ENCODE results near the gene PALS2. TPM values are rescaled to one million over a fixed set of nuclear protein-coding genes. Genes with fewer than 3 reads are reported as not detected.

Gene PALS2
- total RNA-seq, 2 experiments from 2014 or later: 26.3 to 75.9 TPM

DNA sequence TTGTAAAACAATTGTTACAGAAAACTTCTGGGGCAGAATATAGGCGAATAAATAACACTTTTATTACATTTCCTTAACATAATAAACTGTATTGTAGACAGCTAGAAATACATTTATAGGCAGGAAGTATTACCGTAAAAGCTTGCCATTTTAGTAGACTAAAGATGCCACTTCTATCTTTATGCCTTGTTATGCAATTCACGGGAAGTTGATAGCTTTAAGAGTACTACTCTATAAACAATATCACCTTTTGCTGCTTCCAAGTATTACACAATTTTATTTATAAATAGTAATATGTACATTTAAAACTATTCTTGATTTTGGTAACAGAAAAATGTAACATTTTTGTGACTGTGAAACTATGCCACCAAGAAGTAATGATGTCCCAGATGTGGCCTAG lies 37.9 kb downstream of the PALS2 start:
- ChIA-PET CTCF (ENCODE audit: unreplicated experiment) (no interaction called here), POLR2A (interaction anchor here (0.7 to 2.3 kb wide), 8 partner anchors 9 to 508 kb away, joined by 3 to 9 read pairs (median 4); no protein-coding TSS in a partner anchor)
- Histone ChIP-seq H3K27ac (ENCODE audit: low read depth, low read length, poor library complexity, severe bottlenecking) (no peak overlapping the region), H3K36me3 (ENCODE audit: insufficient read depth, low read length) (no peaks in the 10 kb centered on the region; the same call in 1 of the 2 replicates), H2AFZ (ENCODE audit: low read length) (no peak overlapping the region), H3K9me2 (ENCODE audit: insufficient read depth, low read length) (no peaks in the 10 kb centered on the region), H3K4me1 (ENCODE audit: insufficient read depth, low read length, poor library complexity, severe bottlenecking) (peaks cover 39% of the 10 kb centered on the region), H4K20me1 (ENCODE audit: insufficient read depth, low read length) (0 out of 2 replicates have a peak, but pooled peaks cover 12% of the 10 kb centered on the region), H3K79me2 (ENCODE audit: insufficient read depth, low read depth, low read length) (peaks cover 96% of the 10 kb centered on the region), H3K4me2 (ENCODE audit: low read length) (peak overlapping the region; percentile 35), H3K4me3 (ENCODE audit: low read depth, low read length, poor library complexity, severe bottlenecking) (no peak overlapping the region), H3K9me3 (ENCODE audit: low read length) (peaks cover 27% of the 10 kb centered on the region)
- peak; percentile 5 for DNase-seq (ENCODE audit: low spot score)
- intact Hi-C loops (cut with micrococcal nuclease; ENCODE audit: unreplicated experiment): no loop called here
- TF ChIP-seq, protein P1, sequence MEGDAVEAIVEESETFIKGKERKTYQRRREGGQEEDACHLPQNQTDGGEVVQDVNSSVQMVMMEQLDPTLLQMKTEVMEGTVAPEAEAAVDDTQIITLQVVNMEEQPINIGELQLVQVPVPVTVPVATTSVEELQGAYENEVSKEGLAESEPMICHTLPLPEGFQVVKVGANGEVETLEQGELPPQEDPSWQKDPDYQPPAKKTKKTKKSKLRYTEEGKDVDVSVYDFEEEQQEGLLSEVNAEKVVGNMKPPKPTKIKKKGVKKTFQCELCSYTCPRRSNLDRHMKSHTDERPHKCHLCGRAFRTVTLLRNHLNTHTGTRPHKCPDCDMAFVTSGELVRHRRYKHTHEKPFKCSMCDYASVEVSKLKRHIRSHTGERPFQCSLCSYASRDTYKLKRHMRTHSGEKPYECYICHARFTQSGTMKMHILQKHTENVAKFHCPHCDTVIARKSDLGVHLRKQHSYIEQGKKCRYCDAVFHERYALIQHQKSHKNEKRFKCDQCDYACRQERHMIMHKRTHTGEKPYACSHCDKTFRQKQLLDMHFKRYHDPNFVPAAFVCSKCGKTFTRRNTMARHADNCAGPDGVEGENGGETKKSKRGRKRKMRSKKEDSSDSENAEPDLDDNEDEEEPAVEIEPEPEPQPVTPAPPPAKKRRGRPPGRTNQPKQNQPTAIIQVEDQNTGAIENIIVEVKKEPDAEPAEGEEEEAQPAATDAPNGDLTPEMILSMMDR (conservative IDR thresholded peaks at IDR 0.05; ENCODE audit: low read length): no peak
- no peak for TF ChIP-seq EZH2phosphoT487 (IDR thresholded peaks at IDR 0.05; ENCODE audit: borderline replicate concordance, low read depth, low read length)
- no TSS peak for BruUV-seq (replicated peaks)

DNA sequence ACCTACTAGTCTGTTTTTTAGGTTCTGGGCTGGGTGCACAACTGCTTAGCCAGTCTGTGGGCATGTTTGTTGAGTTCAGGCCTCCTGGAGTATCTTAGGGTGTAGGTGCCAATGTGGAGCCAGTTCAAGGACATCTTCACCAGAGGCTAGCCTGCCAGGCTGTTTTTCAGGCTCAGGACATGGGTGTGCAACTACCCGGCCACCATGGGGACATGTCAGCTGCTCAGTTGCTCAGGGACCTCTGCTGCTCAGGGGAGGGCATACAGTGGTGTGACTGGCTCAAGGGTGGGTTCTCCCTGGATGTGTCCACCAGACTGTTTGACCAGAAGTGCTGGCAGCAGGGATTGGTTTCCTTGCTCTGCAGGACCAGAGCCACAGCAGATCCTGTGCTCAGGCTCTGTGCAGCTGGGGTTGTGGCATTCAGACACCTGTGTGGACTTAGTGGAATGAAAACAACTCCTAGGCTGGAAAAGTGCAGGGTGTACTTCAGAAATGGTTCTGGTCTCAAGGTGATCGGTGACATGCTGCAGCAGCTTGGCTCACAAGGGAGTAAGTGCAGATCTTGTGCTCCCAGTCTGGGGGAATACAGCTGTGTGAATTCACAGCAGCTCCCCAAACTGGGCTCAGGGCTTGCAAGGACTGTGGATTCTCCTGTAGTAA lies 44.8 kb downstream of the PALS2 start:
- no TSS peak for BruUV-seq (replicated peaks)
- CTCF ChIA-PET (ENCODE audit: unreplicated experiment): no interaction called here

More for the DNA sequence above, 44.8 kb downstream of the PALS2 start:
- no peak overlapping the region for H3K4me3 ChIP-seq (ENCODE audit: low read depth, low read length, poor library complexity, severe bottlenecking)
- H3K9me2 ChIP-seq (ENCODE audit: insufficient read depth, low read length): no peaks in the 10 kb centered on the region
- no peak overlapping the region for H3K27ac ChIP-seq (ENCODE audit: low read depth, low read length, poor library complexity, severe bottlenecking)
- intact Hi-C loops (cut with micrococcal nuclease; ENCODE audit: unreplicated experiment): no loop called here
- POLR2A ChIA-PET: no interaction called here
- H4K20me1 ChIP-seq (ENCODE audit: insufficient read depth, low read length): peaks cover 4% of the 10 kb centered on the region
- peaks cover 83% of the 10 kb centered on the region for H3K79me2 ChIP-seq (ENCODE audit: insufficient read depth, low read depth, low read length)
- TF ChIP-seq, protein P1 (conservative IDR thresholded peaks at IDR 0.05; ENCODE audit: low read length): no peak
- no peak for TF ChIP-seq EZH2phosphoT487 (IDR thresholded peaks at IDR 0.05; ENCODE audit: borderline replicate concordance, low read depth, low read length)
- no peak overlapping the region for H3K4me2 ChIP-seq (ENCODE audit: low read length)
- H3K9me3 ChIP-seq (ENCODE audit: low read length): peaks cover 40% of the 10 kb centered on the region
- no peaks in the 10 kb centered on the region; the same call in 1 of the 2 replicates for H3K36me3 ChIP-seq (ENCODE audit: insufficient read depth, low read length)
- DNase-seq (ENCODE audit: low spot score): no peak
- H2AFZ ChIP-seq (ENCODE audit: low read length): no peak overlapping the region
- H3K4me1 ChIP-seq (ENCODE audit: insufficient read depth, low read length, poor library complexity, severe bottlenecking): no peaks in the 10 kb centered on the region
